Measurements from ENCODE around the gene AGPAT1.

- TF ChIP-seq POLR2A (IDR thresholded peaks at IDR 0.05; ENCODE audit: low read length), result no peak
- no peak for TF ChIP-seq GATA1 (IDR thresholded peaks at IDR 0.05; ENCODE audit: low read depth, low read length)
Observed at GRCh38 chr6:32120573-32121059, 55.3 kb downstream of the AGPAT1 start.

All from erythroblast (primary cell).